Esophagus squamous epithelium (tissue), 4 donors: ENCODE results near the gene EXOSC7.

ENCODE experiments used
- POLR2A ChIP-seq, 4 donors: fragments of 450-650 bp; IDR thresholded peaks; one replicate each; pipeline ENCODE4 v1.6.1; 2017; ENCODE audit warnings: antibody characterized with exemption in 4 of 4, mild to moderate bottlenecking in 4 of 4, moderate library complexity in 3 of 4
- TF ChIP-seq, protein P1 (sequence below), 6 experiments: fragments of 450-650 bp in 4 of 6; fragments of 200-600 bp in 2 of 6; sonication (generic) in 2 of 6; IDR thresholded peaks; one replicate each; pipeline ENCODE4 v1.5.1; 2016 to 2019; ENCODE audit warnings: antibody characterized with exemption in 6 of 6, mild to moderate bottlenecking in 4 of 6, moderate library complexity in 4 of 6

DNA sequence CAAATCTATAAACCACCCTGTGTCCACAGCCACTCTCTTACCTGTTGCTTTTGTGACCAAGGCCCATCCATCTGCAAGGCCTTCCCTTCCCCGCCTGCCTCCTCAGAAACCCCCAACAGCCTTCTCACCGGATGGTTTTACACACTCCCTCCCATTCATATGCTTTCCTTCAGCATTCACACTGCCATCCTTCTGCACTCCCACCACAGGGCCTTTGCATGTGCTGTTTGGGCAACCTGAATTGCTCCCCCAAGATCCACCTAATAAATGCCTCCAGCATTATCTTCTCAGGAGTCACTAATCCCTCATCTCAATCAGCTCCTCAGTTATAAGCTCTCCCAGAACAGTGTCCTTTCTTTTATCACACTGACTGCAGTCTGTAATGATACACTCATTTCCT, 56.1 kb downstream of the EXOSC7 start:
- TF ChIP-seq, protein P1, sequence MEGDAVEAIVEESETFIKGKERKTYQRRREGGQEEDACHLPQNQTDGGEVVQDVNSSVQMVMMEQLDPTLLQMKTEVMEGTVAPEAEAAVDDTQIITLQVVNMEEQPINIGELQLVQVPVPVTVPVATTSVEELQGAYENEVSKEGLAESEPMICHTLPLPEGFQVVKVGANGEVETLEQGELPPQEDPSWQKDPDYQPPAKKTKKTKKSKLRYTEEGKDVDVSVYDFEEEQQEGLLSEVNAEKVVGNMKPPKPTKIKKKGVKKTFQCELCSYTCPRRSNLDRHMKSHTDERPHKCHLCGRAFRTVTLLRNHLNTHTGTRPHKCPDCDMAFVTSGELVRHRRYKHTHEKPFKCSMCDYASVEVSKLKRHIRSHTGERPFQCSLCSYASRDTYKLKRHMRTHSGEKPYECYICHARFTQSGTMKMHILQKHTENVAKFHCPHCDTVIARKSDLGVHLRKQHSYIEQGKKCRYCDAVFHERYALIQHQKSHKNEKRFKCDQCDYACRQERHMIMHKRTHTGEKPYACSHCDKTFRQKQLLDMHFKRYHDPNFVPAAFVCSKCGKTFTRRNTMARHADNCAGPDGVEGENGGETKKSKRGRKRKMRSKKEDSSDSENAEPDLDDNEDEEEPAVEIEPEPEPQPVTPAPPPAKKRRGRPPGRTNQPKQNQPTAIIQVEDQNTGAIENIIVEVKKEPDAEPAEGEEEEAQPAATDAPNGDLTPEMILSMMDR (IDR thresholded peaks at IDR 0.05) = no peak
- TF ChIP-seq POLR2A (IDR thresholded peaks at IDR 0.05) = no peak
